H1 (cell line): Measurements from ENCODE around the gene TSC1. TPM values are rescaled to one million over a fixed set of nuclear protein-coding genes. Genes with fewer than 3 reads are reported as not detected.

Source experiments
- CHD2 ChIP-seq: IDR thresholded peaks from 2 replicates; pipeline ENCODE4 v1.6.1; 2012; ENCODE audit warnings: low read length, improper control_type of control experiment
- NRF1 ChIP-seq: IDR thresholded peaks from 2 replicates; pipeline ENCODE4 v1.6.1; 2011; ENCODE audit warnings: mild to moderate bottlenecking, low read depth, low read length, improper control_type of control experiment
- polyA plus RNA-seq, 7 experiments: library from polyadenylated mRNA; depleted of rRNA in 3 of 7; stranded (reverse) in 5 of 7; unstranded in 2 of 7; fragments of >200 nt in 5 of 7; fragments of 200-250 nt in 2 of 7; gene quantifications; 1 replicate in 5 of 7; 2 replicates in 1 of 7; 4 replicates in 1 of 7; pipeline versions ENCODE4 v1.2.1 to v1.2.3, GENCODE V29; 2011 to 2013; ENCODE audit warnings: missing spikeins in 2 of 7, mixed read lengths in 2 of 7
- total RNA-seq: library from RNA; stranded (reverse); fragmentation: NEBNext Ultra II Directional; extraction: Animal tissue kit (Norgen Biotek cat#: 25700); gene quantifications from 2 replicates; pipeline ENCODE4 v1.2.1, GENCODE V29; 2021
- TF ChIP-seq, protein P1 (sequence below): IDR thresholded peaks from 2 replicates; pipeline ENCODE4 v1.6.1; 2011; ENCODE audit warnings: low read length, improper control_type of control experiment

TSC1 gene
- total and polyA plus RNA-seq, 2 of the 8 experiments (the other 6 are each of a cell fraction or from before 2014, with no cell fraction given): 37.2 to 46.0 TPM

DNA sequence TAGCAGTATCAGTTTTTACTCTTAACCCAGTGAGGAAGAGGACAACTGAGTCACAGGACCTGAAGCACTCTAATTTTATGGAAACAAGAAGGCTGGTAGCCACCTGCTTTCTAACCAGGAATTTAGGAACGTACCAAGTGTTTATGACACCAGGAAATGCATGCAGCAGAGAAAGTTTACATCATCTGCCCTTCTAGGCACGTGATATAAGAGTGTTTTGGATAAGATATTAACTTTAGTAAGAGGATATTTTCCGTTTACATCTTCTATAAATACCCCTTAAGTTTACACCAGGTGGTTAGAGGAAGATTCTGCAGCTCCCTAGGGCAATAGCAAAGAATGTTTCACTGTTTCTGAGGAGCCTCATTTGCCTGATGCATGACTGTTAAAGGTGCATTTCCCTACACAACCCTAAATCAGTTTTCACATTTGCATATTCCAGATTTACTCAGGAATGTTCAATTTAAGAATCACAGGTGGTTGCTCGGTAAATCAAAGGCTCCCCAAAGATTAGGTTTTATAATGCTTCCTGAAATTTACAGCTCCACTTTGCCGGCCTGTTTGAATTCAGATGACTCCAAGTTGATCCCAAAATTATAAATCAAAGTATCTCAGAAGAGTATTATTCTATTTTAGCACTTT, 1.8 kb downstream of the TSC1 start (continued):
- TF ChIP-seq NRF1 (no peak), CHD2 (no peak)
- TF ChIP-seq, protein P1, sequence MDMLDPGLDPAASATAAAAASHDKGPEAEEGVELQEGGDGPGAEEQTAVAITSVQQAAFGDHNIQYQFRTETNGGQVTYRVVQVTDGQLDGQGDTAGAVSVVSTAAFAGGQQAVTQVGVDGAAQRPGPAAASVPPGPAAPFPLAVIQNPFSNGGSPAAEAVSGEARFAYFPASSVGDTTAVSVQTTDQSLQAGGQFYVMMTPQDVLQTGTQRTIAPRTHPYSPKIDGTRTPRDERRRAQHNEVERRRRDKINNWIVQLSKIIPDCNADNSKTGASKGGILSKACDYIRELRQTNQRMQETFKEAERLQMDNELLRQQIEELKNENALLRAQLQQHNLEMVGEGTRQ: no peak
